Thyroid gland (tissue), 4 donors: ENCODE measurements around the gene PHF21A. TPM values are rescaled to one million over a fixed set of nuclear protein-coding genes. Genes with fewer than 3 reads are reported as not detected.

Experiments used
- DNase-seq, 2 donors: peaks; one replicate each; pipeline ENCODE4 v3.0.0-alpha.2; 2019
- H3K27ac ChIP-seq, 3 donors: fragments of 200-600 bp; sonication (generic); 1 replicate in 2 of 3; 2 replicates in 1 of 3; pipeline ENCODE4 v1.5.1; 2016 to 2019; ENCODE audit warnings: mild to moderate bottlenecking in 1 of 3, moderate library complexity in 1 of 3
- H3K27me3 ChIP-seq: fragments of 200-600 bp; sonication (generic); one replicate; pipeline ENCODE4 v1.5.1; 2019
- H3K36me3 ChIP-seq, 2 donors: fragments of 200-600 bp; sonication (generic); one replicate each; pipeline ENCODE4 v1.5.1; 2016 to 2019
- H3K4me1 ChIP-seq, 2 donors: fragments of 200-600 bp; sonication (generic); one replicate each; pipeline ENCODE4 v1.5.1; 2017 to 2019
- H3K4me3 ChIP-seq, 3 donors: fragments of 200-600 bp; sonication (generic); replicated peaks in 1 of 3; 1 replicate in 2 of 3; 2 replicates in 1 of 3; pipeline ENCODE4 v1.5.1; 2016; ENCODE audit warnings: mild to moderate bottlenecking in 1 of 3
- H3K9me3 ChIP-seq: fragments of 200-600 bp; sonication (generic); one replicate; pipeline ENCODE4 v1.5.1; 2017
- POLR2A ChIP-seq, 2 donors: fragments of 450-650 bp; IDR thresholded peaks; one replicate each; pipeline ENCODE4 v1.6.1; 2017; ENCODE audit warnings: antibody characterized with exemption in 2 of 2, mild to moderate bottlenecking in 2 of 2, moderate library complexity in 1 of 2
- WGBS, 2 donors: methylation state at CpG; one replicate each; pipeline ENCODE4 v1.1.5; 2017; 5-methylcytosine and 5-hydroxymethylcytosine counted together
- intact Hi-C: fragments of 100-400 bp; cut with DNase I; formaldehyde crosslinking; loops from one replicate; pipeline ENCODE4 v1.15.1; 2023
- total RNA-seq, 4 donors: library from RNA; depleted of rRNA; stranded (reverse); fragments of >200 nt; gene quantifications; one replicate each; pipeline ENCODE4 v1.2.3, GENCODE V29; 2016
- TF ChIP-seq, protein P1 (sequence below), 6 experiments: fragments of 200-600 bp in 3 of 6; fragments of 450-650 bp in 3 of 6; sonication (generic) in 3 of 6; IDR thresholded peaks; one replicate each; pipeline ENCODE4 v1.5.1; 2016 to 2019; ENCODE audit warnings: antibody characterized with exemption in 6 of 6, mild to moderate bottlenecking in 2 of 6, inconsistent platforms in 1 of 6, moderate library complexity in 1 of 6

Gene PHF21A
- total RNA-seq, 4 donors from 2014 or later, result 26.2 to 95.7 (median 64.0) TPM

DNA sequence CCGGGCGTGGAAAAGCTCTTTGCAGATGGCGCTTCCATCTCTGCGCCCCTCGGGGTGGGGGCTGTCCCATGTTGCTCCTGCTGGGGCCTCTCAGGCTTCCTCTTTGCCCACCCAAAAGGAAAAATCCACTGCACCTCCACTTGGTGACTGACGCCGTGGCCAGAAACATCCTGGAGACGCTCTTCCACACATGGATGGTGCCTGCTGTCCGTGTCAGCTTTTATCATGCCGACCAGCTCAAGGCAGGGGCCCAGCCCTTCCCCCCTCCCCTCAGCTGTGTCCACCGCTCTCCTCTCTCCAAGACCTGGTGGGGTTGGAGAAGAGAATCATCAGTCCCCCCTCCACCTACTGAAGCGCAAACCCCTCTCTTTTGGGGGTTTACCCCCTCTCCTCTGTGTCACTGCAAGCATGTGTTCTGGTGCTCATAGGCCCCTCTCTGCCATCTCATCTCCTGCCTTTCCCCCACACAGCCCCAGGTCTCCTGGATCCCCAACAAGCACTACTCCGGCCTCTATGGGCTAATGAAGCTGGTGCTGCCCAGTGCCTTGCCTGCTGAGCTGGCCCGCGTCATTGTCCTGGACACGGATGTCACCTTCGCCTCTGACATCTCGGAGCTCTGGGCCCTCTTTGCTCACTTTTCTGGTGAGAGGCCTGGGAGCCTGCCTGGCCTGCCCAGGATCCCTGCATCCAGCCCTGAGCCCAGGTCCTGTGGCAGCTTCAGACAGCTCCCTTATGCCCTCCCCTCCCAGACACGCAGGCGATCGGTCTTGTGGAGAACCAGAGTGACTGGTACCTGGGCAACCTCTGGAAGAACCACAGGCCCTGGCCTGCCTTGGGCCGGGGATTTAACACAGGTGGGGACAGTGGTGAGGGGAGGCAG is 197.0 kb downstream of the PHF21A start:
- Histone ChIP-seq H3K9me3 (no peaks in the 10 kb centered on the region), H3K4me1 (peaks cover 19 to 37% of the 10 kb centered on the region in 2 donors), H3K27ac (no peak overlapping the region), H3K4me3 (no peak overlapping the region), H3K27me3 (no peaks in the 10 kb centered on the region), H3K36me3 (no peaks in the 10 kb centered on the region)
- peak; percentile 19 to 21 for DNase-seq
- intact Hi-C loops, result no loop called here
- TF ChIP-seq, protein P1, sequence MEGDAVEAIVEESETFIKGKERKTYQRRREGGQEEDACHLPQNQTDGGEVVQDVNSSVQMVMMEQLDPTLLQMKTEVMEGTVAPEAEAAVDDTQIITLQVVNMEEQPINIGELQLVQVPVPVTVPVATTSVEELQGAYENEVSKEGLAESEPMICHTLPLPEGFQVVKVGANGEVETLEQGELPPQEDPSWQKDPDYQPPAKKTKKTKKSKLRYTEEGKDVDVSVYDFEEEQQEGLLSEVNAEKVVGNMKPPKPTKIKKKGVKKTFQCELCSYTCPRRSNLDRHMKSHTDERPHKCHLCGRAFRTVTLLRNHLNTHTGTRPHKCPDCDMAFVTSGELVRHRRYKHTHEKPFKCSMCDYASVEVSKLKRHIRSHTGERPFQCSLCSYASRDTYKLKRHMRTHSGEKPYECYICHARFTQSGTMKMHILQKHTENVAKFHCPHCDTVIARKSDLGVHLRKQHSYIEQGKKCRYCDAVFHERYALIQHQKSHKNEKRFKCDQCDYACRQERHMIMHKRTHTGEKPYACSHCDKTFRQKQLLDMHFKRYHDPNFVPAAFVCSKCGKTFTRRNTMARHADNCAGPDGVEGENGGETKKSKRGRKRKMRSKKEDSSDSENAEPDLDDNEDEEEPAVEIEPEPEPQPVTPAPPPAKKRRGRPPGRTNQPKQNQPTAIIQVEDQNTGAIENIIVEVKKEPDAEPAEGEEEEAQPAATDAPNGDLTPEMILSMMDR (IDR thresholded peaks at IDR 0.05), result no peak
- TF ChIP-seq POLR2A (IDR thresholded peaks at IDR 0.05), result no peak
- 76 to 83% methylated on average over 21 to 22 of the region's 22 CpGs for WGBS, 2 donors

- DNase-seq, result peak; percentile 84 to 86
- WGBS, 2 donors, result 1% methylated on average over 23 of the region's 73 CpGs; no CpG with 5 or more reads in 1 of the 2 donors
- peaks cover 21 to 37% of the 10 kb centered on the region in 2 donors for H3K4me1 ChIP-seq
- H3K9me3 ChIP-seq, result no peaks in the 10 kb centered on the region
- no peaks in the 10 kb centered on the region for H3K36me3 ChIP-seq
- peak within 1 kb of the TSS in 2 of 3 donors; percentile 57 to 59 for H3K4me3 ChIP-seq
- TF ChIP-seq, protein P1 (IDR thresholded peaks at IDR 0.05), result no peak
- no peak for TF ChIP-seq POLR2A (IDR thresholded peaks at IDR 0.05)
- intact Hi-C loops, result no loop called here
- H3K27me3 ChIP-seq, result no peaks in the 10 kb centered on the region
- H3K27ac ChIP-seq, result peak within 1 kb of the TSS; percentile 96 to 97 (median 97)
These were observed 198.7 kb downstream of the PHF21A start, which contains the start of gene LARGE2 for GRCh38 chr11:45922425-45923082. Gene LARGE2 (plus strand): TSS chr11:45922656. CDS start chr11:45922883, 227 bp downstream.

GRCh38 chr11:45921561-45922424 is 199.5 kb downstream of the PHF21A start:
- peak; percentile 19 to 62 for TF ChIP-seq POLR2A (IDR thresholded peaks at IDR 0.05)
- TF ChIP-seq, protein P1 (IDR thresholded peaks at IDR 0.05), result no peak
- peaks cover 29 to 42% of the 10 kb centered on the region in 2 donors for H3K4me1 ChIP-seq
- intact Hi-C loops, result no loop called here
- peak overlapping the region in 2 of 3 donors; percentile 57 to 59 for H3K4me3 ChIP-seq
- H3K9me3 ChIP-seq, result no peaks in the 10 kb centered on the region
- H3K27ac ChIP-seq, result peak overlapping the region; percentile 96 to 97 (median 97)
- 15 to 22% methylated on average over 23 to 27 of the region's 54 CpGs for WGBS, 2 donors
- no peaks in the 10 kb centered on the region for H3K36me3 ChIP-seq
- H3K27me3 ChIP-seq, result no peaks in the 10 kb centered on the region
- DNase-seq, result peak; percentile 93 to 94

GRCh38 chr11:45920531-45921477 is 200.4 kb downstream of the PHF21A start:
- DNase-seq, result peak in 1 of 2 donors; percentile 3
- no peak for TF ChIP-seq POLR2A (IDR thresholded peaks at IDR 0.05)
- TF ChIP-seq, protein P1 (IDR thresholded peaks at IDR 0.05), result no peak
- intact Hi-C loops, result no loop called here
- no peak overlapping the region for H3K4me3 ChIP-seq
- H3K27ac ChIP-seq, result peak overlapping the region; percentile 96 to 97 (median 97)
- no peaks in the 10 kb centered on the region for H3K9me3 ChIP-seq
- no peaks in the 10 kb centered on the region for H3K27me3 ChIP-seq
- H3K4me1 ChIP-seq, result peaks cover 31 to 50% of the 10 kb centered on the region in 2 donors
- H3K36me3 ChIP-seq, result no peaks in the 10 kb centered on the region
- WGBS, 2 donors, result 70 to 83% methylated on average over 6 of the region's 6 CpGs
